GM12892 (cell line): ENCODE results near the gene SLC48A1.

Source experiments
- POLR2A ChIP-seq: IDR thresholded peaks from 2 replicates; pipeline ENCODE4 v1.6.1; 2011; ENCODE audit warnings: low read depth, low read length, control low read depth
- POLR2AphosphoS5 ChIP-seq: IDR thresholded peaks from 2 replicates; pipeline ENCODE4 v1.6.1; 2011; ENCODE audit warnings: low read depth, low read length, control low read depth
- TAF1 ChIP-seq: IDR thresholded peaks from 2 replicates; pipeline ENCODE4 v1.6.1; 2011; ENCODE audit warnings: low read depth, mild to moderate bottlenecking, control low read depth, low read length, borderline replicate concordance

DNA sequence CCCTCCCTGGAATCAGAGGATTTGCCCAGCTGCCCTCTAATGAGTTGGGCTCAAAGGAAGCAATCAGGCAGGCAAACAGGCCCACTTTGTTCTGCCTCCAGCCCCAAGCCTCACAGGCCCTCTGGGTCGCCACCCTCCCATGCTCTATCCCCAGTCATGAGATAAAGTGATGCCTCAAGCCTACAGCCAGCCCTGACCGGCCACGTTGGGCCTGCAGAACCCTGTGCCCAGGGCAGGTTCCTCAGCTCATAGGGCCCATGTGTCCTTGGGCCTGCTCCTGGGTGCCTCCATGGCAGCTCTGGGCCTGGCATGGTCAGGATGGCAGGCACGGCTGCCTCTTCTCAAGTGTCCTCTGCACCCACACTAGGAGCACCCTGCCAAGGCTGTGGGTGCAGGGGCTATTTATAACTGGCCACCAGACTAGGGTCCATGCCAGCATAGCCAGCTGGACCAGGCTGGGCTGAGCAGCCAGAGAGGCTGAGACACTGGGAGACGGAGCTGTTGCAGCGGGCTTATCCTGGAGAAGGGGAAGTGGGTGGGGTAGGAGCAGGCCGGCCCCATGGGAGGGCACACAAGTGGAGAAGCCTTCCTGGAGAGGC, 26.4 kb downstream of the SLC48A1 start:
- TF ChIP-seq POLR2AphosphoS5, result no peak
- TF ChIP-seq POLR2A, result no peak
- no peak for TF ChIP-seq TAF1
